HepG2 (cell line): ENCODE data around the gene GPC6. TPM values are rescaled to one million over a fixed set of nuclear protein-coding genes. Genes with fewer than 3 reads are reported as not detected.

Experiments
- ATAC-seq: fragments of 200-7000 bp; cut with Tn5 transposase; 3 replicates; pipeline ENCODE4 v1.9.1; 2020; ENCODE audit warnings: mild to moderate bottlenecking, moderate library complexity
- BruUV-seq: library from RNA; stranded (reverse); fragments of 400-500 nt; replicated peaks from 2 replicates; lab custom pipeline; 2021; lab: Mats Ljungman, UMichigan
- CTCF ChIA-PET: fragments of 300-600 bp; formaldehyde crosslinking; extraction: SDS; loops from one replicate; lab custom pipeline; 2021; ENCODE audit warnings: low total read pairs, inconsistent platforms, low intra/inter-chr PET ratio; lab: Yijun Ruan, JAX
- POLR2A ChIA-PET: fragments of 350-600 bp; sonication (Branson Sonifier 250); formaldehyde crosslinking; loops from one replicate; lab custom pipeline; 2020; ENCODE audit warnings: antibody characterized with exemption, inconsistent platforms; lab: Yijun Ruan, JAX
- DNase-seq: peaks from one replicate; pipeline ENCODE4 v3.0.0-alpha.2; 2015; ENCODE audit warnings: low spot score
- FAIRE-seq: peaks from 3 replicates; lab custom pipeline; 2011; peaks lifted over from hg19 to GRCh38; lab: Jason Lieb, UNC
- H2AFZ ChIP-seq: one replicate; pipeline ENCODE4 v1.6.1; 2011; ENCODE audit warnings: low read length, inconsistent platforms
- H3K27ac ChIP-seq: fragments of 300-600 bp; 3 replicates; pipeline ENCODE4 v1.8.0; 2011; ENCODE audit warnings: mixed run types, mild to moderate bottlenecking, mixed read lengths, low read length, inconsistent platforms; ENCODE audit not compliant: insufficient read depth; ENCODE audit errors: extremely low read length
- H3K27me3 ChIP-seq, 2 experiments: fragments of 200-600 bp in 1 of 2; 2 replicates in 1 of 2; 3 replicates in 1 of 2; pipeline versions ENCODE4 v1.6.0 to v1.8.0; 2011; ENCODE audit warnings: low read length in 2 of 2, mild to moderate bottlenecking in 2 of 2, moderate library complexity in 2 of 2, inconsistent platforms in 1 of 2; ENCODE audit not compliant: insufficient read depth in 2 of 2, control insufficient read depth in 1 of 2
- H3K36me3 ChIP-seq, 2 experiments: fragments of 200-600 bp in 1 of 2; replicated peaks in 1 of 2; 2 replicates in 1 of 2; 3 replicates in 1 of 2; pipeline versions ENCODE4 v1.5.1 to v1.8.0; 2011; ENCODE audit warnings: low read length in 2 of 2, inconsistent platforms in 1 of 2; ENCODE audit not compliant: insufficient read depth in 2 of 2, control insufficient read depth in 1 of 2
- H3K4me1 ChIP-seq: 2 replicates; pipeline ENCODE4 v1.5.1; 2012; ENCODE audit warnings: low read length, inconsistent platforms; ENCODE audit not compliant: insufficient read depth
- H3K4me2 ChIP-seq: 2 replicates; pipeline ENCODE4 v1.6.0; 2011; ENCODE audit warnings: low read depth, low read length, inconsistent platforms
- H3K4me3 ChIP-seq, 3 experiments: fragments of 200-600 bp in 1 of 3; sonication (generic), shearing (Covaris generic) in 1 of 3; replicated peaks in 1 of 3; 2 replicates each; pipeline ENCODE4 v1.5.1; 2011 to 2016; ENCODE audit warnings: low read length in 3 of 3, inconsistent platforms in 2 of 3, low read depth in 2 of 3, mild to moderate bottlenecking in 2 of 3, control low read depth in 1 of 3, mixed read lengths in 1 of 3; ENCODE audit not compliant: insufficient read depth in 1 of 3
- H3K79me2 ChIP-seq: one replicate; pipeline ENCODE4 v1.6.1; 2011; ENCODE audit warnings: low read length, inconsistent platforms; ENCODE audit not compliant: insufficient read depth
- H3K9ac ChIP-seq: 2 replicates; pipeline ENCODE4 v1.6.0; 2011; ENCODE audit warnings: mild to moderate bottlenecking, low read depth, low read length, inconsistent platforms; ENCODE audit not compliant: insufficient read depth
- H3K9me3 ChIP-seq: 2 replicates; pipeline ENCODE4 v1.5.1; 2012; ENCODE audit warnings: mild to moderate bottlenecking, low read length
- H4K20me1 ChIP-seq: 2 replicates; pipeline ENCODE4 v1.6.0; 2011; ENCODE audit warnings: inconsistent platforms, mild to moderate bottlenecking, low read length, moderate library complexity; ENCODE audit not compliant: insufficient read depth
- ATF5 ChIP-seq: sonication (generic); formaldehyde crosslinking; IDR thresholded peaks from 2 replicates; pipeline ENCODE4 v1.4.0; 2020; ENCODE audit warnings: mild to moderate bottlenecking, low read depth, missing genetic modification reagents
- CHD4 ChIP-seq: fragments of 200-600 bp; sonication (generic); IDR thresholded peaks from 2 replicates; pipeline ENCODE4 v1.7.0; 2017; ENCODE audit warnings: mild to moderate bottlenecking, low read length, borderline replicate concordance
- FOXK2 ChIP-seq: fragments of 450-650 bp; IDR thresholded peaks from 2 replicates; pipeline ENCODE4 v1.6.1; 2016
- STAG1 ChIP-seq: sonication (generic); formaldehyde crosslinking; IDR thresholded peaks from 2 replicates; pipeline ENCODE4 v1.4.0; 2020; ENCODE audit warnings: missing genetic modification reagents
- TEAD3 ChIP-seq: optimal IDR thresholded peaks from 2 replicates; pipeline ENCODE3; 2016; ENCODE audit warnings: borderline replicate concordance
- THAP7 ChIP-seq: sonication (generic); formaldehyde crosslinking; IDR thresholded peaks from 2 replicates; pipeline ENCODE4 v1.8.1; 2023; ENCODE audit warnings: mild to moderate bottlenecking, missing genetic modification reagents
- ZNF136 ChIP-seq: sonication (generic); formaldehyde crosslinking; IDR thresholded peaks from 2 replicates; pipeline ENCODE4 v1.8.1; 2022; ENCODE audit warnings: low read depth, mild to moderate bottlenecking, moderate library complexity, missing genetic modification reagents
- ZNF367 ChIP-seq: sonication (generic); formaldehyde crosslinking; IDR thresholded peaks from 2 replicates; pipeline ENCODE4 v1.4.0; 2020; ENCODE audit warnings: missing genetic modification reagents, borderline replicate concordance
- ZNF430 ChIP-seq: sonication (generic); formaldehyde crosslinking; IDR thresholded peaks from 2 replicates; pipeline ENCODE4 v1.9.0; 2021; ENCODE audit warnings: mild to moderate bottlenecking, missing genetic modification reagents
- ZNF724P ChIP-seq: sonication (generic); formaldehyde crosslinking; IDR thresholded peaks from 2 replicates; pipeline ENCODE4 v1.8.0; 2022; ENCODE audit warnings: missing genetic modification reagents, borderline replicate concordance
- in situ Hi-C: cut with HindIII; loops from 2 replicates; pipeline ENCODE4 v1.10.0; 2017; ENCODE audit warnings: low pct_unique_long_range_greater_than_20kb; ENCODE audit not compliant: extremely low pct_ligation_motif_present
- intact Hi-C: fragments of 100-400 bp; cut with micrococcal nuclease; formaldehyde crosslinking; loops from one replicate; pipeline ENCODE4 v1.10.0; 2022; ENCODE audit not compliant: unreplicated experiment
- polyA plus RNA-seq, 8 experiments: library from polyadenylated mRNA; depleted of rRNA in 3 of 8; stranded (reverse) in 7 of 8; unstranded in 1 of 8; fragments of >200 nt; fragmentation: Illumina TruSeq in 4 of 8; extraction: Trizol in 4 of 8; gene quantifications; 2 replicates each; pipeline versions ENCODE4 v1.2.1 to v1.2.3, GENCODE V29; 2011 to 2016; ENCODE audit warnings: low read depth in 4 of 8, missing spikeins in 1 of 8, mixed read lengths in 1 of 8; ENCODE audit not compliant: insufficient read depth in 1 of 8
- total RNA-seq, 5 experiments: library from RNA; depleted of rRNA; stranded (reverse); fragments of >200 nt; fragmentation: Illumina TruSeq; extraction: Trizol; gene quantifications; 2 replicates each; pipeline ENCODE4 v1.2.3, GENCODE V29; 2016; ENCODE audit warnings: low read depth in 1 of 5
- TF ChIP-seq, protein P1 (sequence below): sonication (generic); formaldehyde crosslinking; IDR thresholded peaks from 2 replicates; pipeline ENCODE4 v1.4.0; 2020; ENCODE audit warnings: missing genetic modification reagents, borderline replicate concordance
- TF ChIP-seq, protein P2 (sequence below): IDR thresholded peaks from 2 replicates; pipeline ENCODE4 v1.6.1; 2016; ENCODE audit warnings: mild to moderate bottlenecking, missing biosample characterization, missing genetic modification reagents

The GPC6 gene
- total and polyA plus RNA-seq, 2 of the 13 experiments (the other 11 are each of a cell fraction or from before 2014, with no cell fraction given), result 24.5 to 33.9 TPM

- no TSS peak for BruUV-seq
- no peak overlapping the region for H3K4me3 ChIP-seq
- TF ChIP-seq ZNF724P (no peak), CHD4 (no peak), THAP7 (CRISPR knock-in tag) (no peak), ZNF367 (CRISPR knock-in tag) (no peak), ZNF136 (CRISPR knock-in tag) (no peak), STAG1 (CRISPR knock-in tag) (no peak), ATF5 (CRISPR knock-in tag) (no peak), TEAD3 (no peak), FOXK2 (no peak), ZNF430 (CRISPR knock-in tag) (no peak)
- TF ChIP-seq, protein P1, sequence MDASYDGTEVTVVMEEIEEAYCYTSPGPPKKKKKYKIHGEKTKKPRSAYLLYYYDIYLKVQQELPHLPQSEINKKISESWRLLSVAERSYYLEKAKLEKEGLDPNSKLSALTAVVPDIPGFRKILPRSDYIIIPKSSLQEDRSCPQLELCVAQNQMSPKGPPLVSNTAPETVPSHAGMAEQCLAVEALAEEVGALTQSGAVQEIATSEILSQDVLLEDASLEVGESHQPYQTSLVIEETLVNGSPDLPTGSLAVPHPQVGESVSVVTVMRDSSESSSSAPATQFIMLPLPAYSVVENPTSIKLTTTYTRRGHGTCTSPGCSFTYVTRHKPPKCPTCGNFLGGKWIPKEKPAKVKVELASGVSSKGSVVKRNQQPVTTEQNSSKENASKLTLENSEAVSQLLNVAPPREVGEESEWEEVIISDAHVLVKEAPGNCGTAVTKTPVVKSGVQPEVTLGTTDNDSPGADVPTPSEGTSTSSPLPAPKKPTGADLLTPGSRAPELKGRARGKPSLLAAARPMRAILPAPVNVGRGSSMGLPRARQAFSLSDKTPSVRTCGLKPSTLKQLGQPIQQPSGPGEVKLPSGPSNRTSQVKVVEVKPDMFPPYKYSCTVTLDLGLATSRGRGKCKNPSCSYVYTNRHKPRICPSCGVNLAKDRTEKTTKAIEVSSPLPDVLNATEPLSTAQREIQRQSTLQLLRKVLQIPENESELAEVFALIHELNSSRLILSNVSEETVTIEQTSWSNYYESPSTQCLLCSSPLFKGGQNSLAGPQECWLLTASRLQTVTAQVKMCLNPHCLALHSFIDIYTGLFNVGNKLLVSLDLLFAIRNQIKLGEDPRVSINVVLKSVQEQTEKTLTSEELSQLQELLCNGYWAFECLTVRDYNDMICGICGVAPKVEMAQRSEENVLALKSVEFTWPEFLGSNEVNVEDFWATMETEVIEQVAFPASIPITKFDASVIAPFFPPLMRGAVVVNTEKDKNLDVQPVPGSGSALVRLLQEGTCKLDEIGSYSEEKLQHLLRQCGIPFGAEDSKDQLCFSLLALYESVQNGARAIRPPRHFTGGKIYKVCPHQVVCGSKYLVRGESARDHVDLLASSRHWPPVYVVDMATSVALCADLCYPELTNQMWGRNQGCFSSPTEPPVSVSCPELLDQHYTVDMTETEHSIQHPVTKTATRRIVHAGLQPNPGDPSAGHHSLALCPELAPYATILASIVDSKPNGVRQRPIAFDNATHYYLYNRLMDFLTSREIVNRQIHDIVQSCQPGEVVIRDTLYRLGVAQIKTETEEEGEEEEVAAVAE (CRISPR knock-in tag), result no peak
- TF ChIP-seq, protein P2, sequence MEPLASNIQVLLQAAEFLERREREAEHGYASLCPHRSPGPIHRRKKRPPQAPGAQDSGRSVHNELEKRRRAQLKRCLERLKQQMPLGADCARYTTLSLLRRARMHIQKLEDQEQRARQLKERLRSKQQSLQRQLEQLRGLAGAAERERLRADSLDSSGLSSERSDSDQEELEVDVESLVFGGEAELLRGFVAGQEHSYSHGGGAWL (CRISPR knock-in tag), result no peak
- no peaks in the 10 kb centered on the region for H4K20me1 ChIP-seq
- intact Hi-C loops, result loop anchor here (10.0 kb wide), 2 partner anchors 182 to 888 kb away; partner anchors contain the start of gene GPC6
- no peak overlapping the region for H3K9ac ChIP-seq
- no peak overlapping the region for H3K4me2 ChIP-seq
- FAIRE-seq, result no peak
- no peaks in the 10 kb centered on the region for H3K27me3 ChIP-seq
- no peak for ATAC-seq
- CTCF ChIA-PET, result no interaction called here
- no peaks in the 10 kb centered on the region for H3K36me3 ChIP-seq
- POLR2A ChIA-PET, result interaction anchor here (0.7 kb wide), 1 partner anchor 778 kb away, joined by 3 read pairs; no protein-coding TSS in a partner anchor
- no peak for DNase-seq
- H3K79me2 ChIP-seq, result no peaks in the 10 kb centered on the region
- H2AFZ ChIP-seq, result no peak overlapping the region
- in situ Hi-C loops, result no loop called here
- peaks cover 10% of the 10 kb centered on the region for H3K4me1 ChIP-seq
- H3K27ac ChIP-seq, result no peak overlapping the region
- H3K9me3 ChIP-seq, result no peaks in the 10 kb centered on the region
Observed at GRCh38 chr13:94113245-94113644, 886.6 kb downstream of the GPC6 start.
